Stomach (tissue), 9 donors: ENCODE measurements around the gene AGAP1. TPM values are rescaled to one million over a fixed set of nuclear protein-coding genes. Genes with fewer than 3 reads are reported as not detected.

ENCODE experiments used
- DNase-seq, 2 donors: peaks; one replicate each; pipeline versions ENCODE4 v3.0.0 to v3.0.0-alpha.2; 2013 to 2019
- H3K27ac ChIP-seq, 5 donors: fragments of 200-600 bp in 4 of 5; sonication (generic) in 4 of 5; one replicate each; pipeline ENCODE4 v1.5.1; 2013 to 2019; ENCODE audit warnings: mild to moderate bottlenecking in 1 of 5, moderate library complexity in 1 of 5
- H3K27me3 ChIP-seq, 3 donors: fragments of 200-600 bp; sonication (generic); one replicate each; pipeline ENCODE4 v1.5.1; 2017 to 2019; ENCODE audit warnings: mixed run types in 1 of 3
- H3K36me3 ChIP-seq, 4 donors: fragments of 200-600 bp; sonication (generic); 1 replicate in 3 of 4; 2 replicates in 1 of 4; pipeline ENCODE4 v1.5.1; 2016 to 2019
- H3K4me1 ChIP-seq, 4 donors: fragments of 200-600 bp; sonication (generic); one replicate each; pipeline ENCODE4 v1.5.1; 2016 to 2019
- H3K4me3 ChIP-seq, 4 donors: fragments of 200-600 bp; sonication (generic) in 3 of 4; one replicate each; pipeline ENCODE4 v1.5.1; 2016 to 2019; ENCODE audit warnings: mild to moderate bottlenecking in 1 of 4
- H3K9me3 ChIP-seq, 4 donors: fragments of 200-600 bp; sonication (generic); one replicate each; pipeline ENCODE4 v1.5.1; 2016 to 2019
- CTCF ChIP-seq, 7 experiments: fragments of 450-650 bp in 4 of 7; fragments of 200-600 bp in 3 of 7; sonication (generic) in 3 of 7; IDR thresholded peaks; one replicate each; pipeline ENCODE4 v1.5.1; 2016 to 2019; ENCODE audit warnings: antibody characterized with exemption in 7 of 7, control low read depth in 2 of 7, mild to moderate bottlenecking in 1 of 7
- EP300 ChIP-seq: sonication (generic); formaldehyde crosslinking; IDR thresholded peaks from one replicate; pipeline ENCODE4 v1.6.1; 2017; ENCODE audit warnings: antibody characterized with exemption
- POLR2A ChIP-seq, 4 donors: fragments of 450-650 bp; IDR thresholded peaks; one replicate each; pipeline ENCODE4 v1.6.1; 2016; ENCODE audit warnings: antibody characterized with exemption in 4 of 4, control low read depth in 2 of 4, mild to moderate bottlenecking in 1 of 4, moderate library complexity in 1 of 4
- POLR2AphosphoS5 ChIP-seq, 3 donors: sonication (generic); formaldehyde crosslinking; IDR thresholded peaks; one replicate each; pipeline ENCODE4 v1.6.1; 2016; ENCODE audit warnings: antibody characterized with exemption in 3 of 3
- WGBS, 5 donors: extraction: QIAGEN DNeasy Blood & Tissue Kit in 3 of 5; methylation state at CpG; one replicate each; pipeline versions ENCODE4 v1.1.5 to v1.1.7; 2013 to 2018; 5-methylcytosine and 5-hydroxymethylcytosine counted together
- intact Hi-C: fragments of 100-400 bp; cut with DNase I; formaldehyde crosslinking; loops from one replicate; pipeline ENCODE4 v1.15.1; 2023; ENCODE audit warnings: low total_unique reads
- polyA plus RNA-seq, 3 donors: library from polyadenylated mRNA; stranded (reverse); fragments of 200-250 nt; gene quantifications; one replicate each; pipeline ENCODE4 v1.2.3, GENCODE V29; 2013
- total RNA-seq, 5 donors: library from RNA; depleted of rRNA; stranded (reverse); fragments of >200 nt; gene quantifications; one replicate each; pipeline versions ENCODE4 v1.1.0 to v1.2.3, GENCODE V29; 2014 to 2016
- donor health status: healthy with polysubstance abuse.
- donor health status: Bipolar disorder and iron deficiency.
- donor health status: healthy.

Gene AGAP1
- total and polyA plus RNA-seq, 8 donors = 4.2 to 139 (median 35.0) TPM

DNA sequence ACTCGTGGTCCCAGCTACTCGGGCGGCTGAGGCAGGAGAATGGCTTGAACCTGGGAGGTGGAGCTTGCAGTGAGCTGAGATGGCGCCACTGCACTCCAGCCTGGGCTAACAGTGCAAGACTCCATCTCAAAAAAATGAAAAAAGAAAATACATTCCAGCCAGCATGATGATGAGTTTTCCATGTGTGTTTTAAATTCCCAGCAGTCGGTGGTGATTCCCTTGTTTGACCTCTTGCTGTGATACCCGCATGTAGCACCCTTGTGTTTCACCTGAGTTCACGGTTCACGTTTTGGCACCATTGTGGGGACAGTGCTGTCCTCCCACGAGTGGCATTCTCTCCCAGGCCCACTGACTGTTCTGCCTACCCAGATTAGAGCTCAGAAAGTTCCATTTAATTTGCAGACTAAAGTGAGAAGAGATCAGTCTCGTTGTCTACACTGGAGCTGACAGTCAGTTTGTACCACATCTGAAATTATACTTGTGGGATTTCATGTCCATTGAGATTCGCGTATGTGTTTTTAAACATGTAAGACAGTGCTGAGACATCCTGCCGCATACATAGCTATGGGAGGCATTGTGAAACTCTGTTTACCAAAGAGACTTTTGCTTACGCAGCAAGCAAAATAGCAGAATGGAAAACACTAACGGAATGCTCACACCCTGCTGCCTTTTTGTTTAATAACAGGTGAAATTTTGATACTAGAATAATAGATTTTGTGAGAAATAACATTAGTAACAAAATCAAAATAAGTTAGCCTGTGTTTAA lies 517.3 kb downstream of the AGAP1 start:
- no peak overlapping the region for H3K4me3 ChIP-seq
- TF ChIP-seq POLR2AphosphoS5 (IDR thresholded peaks at IDR 0.05) = no peak
- TF ChIP-seq POLR2A (IDR thresholded peaks at IDR 0.05) = no peak
- no peak for TF ChIP-seq EP300
- no peak for TF ChIP-seq CTCF (IDR thresholded peaks at IDR 0.05)
- H3K36me3 ChIP-seq = peaks cover 0 to 6% (median 0%) of the 10 kb centered on the region in 4 donors
- no peaks in the 10 kb centered on the region for H3K4me1 ChIP-seq
- WGBS, 5 donors = 86 to 91% (median 89%) methylated on average over 15 of the region's 15 CpGs
- intact Hi-C loops = no loop called here
- H3K9me3 ChIP-seq = no peaks in the 10 kb centered on the region
- no peak overlapping the region for H3K27ac ChIP-seq
- no peaks in the 10 kb centered on the region for H3K27me3 ChIP-seq
- DNase-seq = no peak

- H3K4me3 ChIP-seq = no peak overlapping the region
- 70 to 86% (median 78%) methylated on average over 8 of the region's 8 CpGs for WGBS, 5 donors
- no peak for TF ChIP-seq EP300
- no peak for TF ChIP-seq CTCF (IDR thresholded peaks at IDR 0.05)
- no peak for TF ChIP-seq POLR2AphosphoS5 (IDR thresholded peaks at IDR 0.05)
- no peak for TF ChIP-seq POLR2A (IDR thresholded peaks at IDR 0.05)
Measured at GRCh38 chr2:236012155-236012554, 518.3 kb downstream of the AGAP1 start.

DNA sequence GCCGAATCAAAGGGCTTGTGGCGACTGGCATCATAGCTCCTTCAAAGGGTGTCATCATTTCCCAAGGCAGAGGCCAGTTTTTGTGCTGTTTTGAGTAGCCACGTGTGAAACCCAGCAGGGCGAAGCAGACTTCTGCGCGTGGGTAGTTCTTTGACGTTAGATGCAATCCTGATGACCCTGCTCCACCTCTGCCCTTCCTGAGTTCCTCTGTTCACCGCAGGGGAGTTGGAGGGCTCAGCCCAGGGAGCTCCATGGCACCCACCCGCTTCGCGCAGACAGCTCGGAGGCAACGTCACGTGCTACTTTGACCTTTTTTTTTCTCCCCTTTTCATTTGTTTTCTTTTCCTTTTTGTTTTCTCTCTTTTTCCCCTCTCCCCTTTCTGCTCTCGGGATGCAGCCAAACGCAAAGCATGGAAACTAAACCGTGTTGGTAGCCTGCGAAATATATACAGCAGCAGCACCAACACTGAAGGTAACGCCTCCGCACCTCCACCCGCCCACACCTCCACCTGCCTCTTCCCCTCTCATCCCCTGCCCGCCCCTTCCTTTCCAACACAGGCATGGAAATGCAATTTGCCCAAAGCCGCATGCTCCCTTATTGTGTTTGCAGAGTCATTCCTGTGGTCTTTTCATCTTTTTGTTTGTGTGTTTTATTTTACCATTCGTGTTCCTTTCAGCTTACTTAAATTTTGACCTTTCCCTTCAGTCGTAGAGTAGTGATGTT lies 520.7 kb downstream of the AGAP1 start:
- H3K27me3 ChIP-seq = no peaks in the 10 kb centered on the region
- WGBS, 5 donors = 71 to 76% (median 73%) methylated on average over 25 of the region's 25 CpGs
- TF ChIP-seq CTCF (IDR thresholded peaks at IDR 0.05) = no peak

More at GRCh38 chr2:236012155-236012554, 518.3 kb downstream of the AGAP1 start:
- H3K36me3 ChIP-seq = peaks cover 0 to 6% (median 0%) of the 10 kb centered on the region in 4 donors
- H3K27ac ChIP-seq = no peak overlapping the region
- H3K27me3 ChIP-seq = no peaks in the 10 kb centered on the region
- no peak for DNase-seq
- H3K9me3 ChIP-seq = no peaks in the 10 kb centered on the region
- intact Hi-C loops = no loop called here
- no peaks in the 10 kb centered on the region for H3K4me1 ChIP-seq

GRCh38 chr2:236015171-236015570 lies 521.3 kb downstream of the AGAP1 start:
- H3K27me3 ChIP-seq = no peaks in the 10 kb centered on the region
- no peak for DNase-seq
- intact Hi-C loops = no loop called here
- no peaks in the 10 kb centered on the region for H3K4me1 ChIP-seq
- no peaks in the 10 kb centered on the region for H3K9me3 ChIP-seq
- no peak overlapping the region for H3K4me3 ChIP-seq
- no peak overlapping the region for H3K27ac ChIP-seq
- peaks cover 0 to 17% (median 10%) of the 10 kb centered on the region in 4 donors for H3K36me3 ChIP-seq
- no peak for TF ChIP-seq EP300
- TF ChIP-seq POLR2AphosphoS5 (IDR thresholded peaks at IDR 0.05) = no peak
- TF ChIP-seq CTCF (IDR thresholded peaks at IDR 0.05) = no peak
- no peak for TF ChIP-seq POLR2A (IDR thresholded peaks at IDR 0.05)
- WGBS, 5 donors = 71 to 94% (median 87%) methylated on average over 6 of the region's 6 CpGs

More for the DNA sequence above, 520.7 kb downstream of the AGAP1 start:
- Histone ChIP-seq H3K4me3 (no peak overlapping the region), H3K9me3 (no peaks in the 10 kb centered on the region), H3K4me1 (no peaks in the 10 kb centered on the region), H3K27ac (no peak overlapping the region), H3K36me3 (peaks cover 0 to 15% (median 10%) of the 10 kb centered on the region in 4 donors)
- intact Hi-C loops = no loop called here
- DNase-seq = no peak
